Kidney epithelial cell (primary cell): ENCODE results near the gene TATDN2. TPM values are rescaled to one million over a fixed set of nuclear protein-coding genes. Genes with fewer than 3 reads are reported as not detected.

Source experiments
- DNase-seq: peaks from one replicate; pipeline ENCODE4 v3.0.0-alpha.2; 2010; ENCODE audit warnings: low read depth
- H3K27me3 ChIP-seq: 2 replicates; pipeline ENCODE4 v1.6.0; 2011; ENCODE audit warnings: low read length; ENCODE audit not compliant: control insufficient read depth, insufficient read depth
- H3K36me3 ChIP-seq: 2 replicates; pipeline ENCODE4 v1.5.1; 2011; ENCODE audit warnings: low read length; ENCODE audit not compliant: control insufficient read depth, insufficient read depth
- H3K4me3 ChIP-seq: 2 replicates; pipeline ENCODE4 v1.5.1; 2011; ENCODE audit warnings: low read depth, mild to moderate bottlenecking, control low read depth, low read length
- CTCF ChIP-seq: IDR thresholded peaks from 2 replicates; pipeline ENCODE4 v1.5.1; 2011; ENCODE audit warnings: mild to moderate bottlenecking, moderate library complexity, low read length, control low read depth, inconsistent platforms; ENCODE audit not compliant: insufficient read depth, poor library complexity, severe bottlenecking
- total RNA-seq: library from RNA; depleted of rRNA; stranded (reverse); fragments of >200 nt; gene quantifications from 2 replicates; pipeline ENCODE4 v1.2.3, GENCODE V29; 2015

TATDN2 gene
- total RNA-seq, 1 donor from 2014 or later, result 14.8 TPM

GRCh38 chr3:10308678-10309077, 60.4 kb downstream of the TATDN2 start:
- Histone ChIP-seq H3K4me3 (no peak overlapping the region), H3K27me3 (no peaks in the 10 kb centered on the region), H3K36me3 (peaks cover 1% of the 10 kb centered on the region)
- no peak for DNase-seq
- TF ChIP-seq CTCF, result no peak

DNA sequence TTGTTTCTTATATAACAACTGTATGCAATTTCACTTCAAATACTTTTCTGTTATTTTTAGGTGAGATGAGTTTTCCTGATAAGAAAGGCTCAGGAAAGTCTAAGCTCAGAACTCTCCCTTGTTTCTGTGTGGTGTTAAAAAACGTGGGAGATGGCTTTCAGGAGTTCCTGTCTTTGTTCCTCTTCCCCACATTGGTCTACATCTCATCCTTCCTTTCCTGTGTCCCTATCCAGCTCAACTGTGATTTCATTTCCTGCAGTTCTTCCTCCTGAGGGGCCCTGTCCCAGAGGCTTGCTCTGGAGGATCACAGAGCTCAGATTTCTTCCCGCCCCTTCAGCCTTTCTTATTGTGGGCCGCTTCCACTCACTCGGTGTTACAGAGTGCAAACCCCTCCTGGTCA, 61.5 kb downstream of the TATDN2 start:
- DNase-seq, result no peak
- no peak for TF ChIP-seq CTCF
- Histone ChIP-seq H3K27me3 (no peaks in the 10 kb centered on the region), H3K36me3 (no peaks in the 10 kb centered on the region), H3K4me3 (no peak overlapping the region)

DNA sequence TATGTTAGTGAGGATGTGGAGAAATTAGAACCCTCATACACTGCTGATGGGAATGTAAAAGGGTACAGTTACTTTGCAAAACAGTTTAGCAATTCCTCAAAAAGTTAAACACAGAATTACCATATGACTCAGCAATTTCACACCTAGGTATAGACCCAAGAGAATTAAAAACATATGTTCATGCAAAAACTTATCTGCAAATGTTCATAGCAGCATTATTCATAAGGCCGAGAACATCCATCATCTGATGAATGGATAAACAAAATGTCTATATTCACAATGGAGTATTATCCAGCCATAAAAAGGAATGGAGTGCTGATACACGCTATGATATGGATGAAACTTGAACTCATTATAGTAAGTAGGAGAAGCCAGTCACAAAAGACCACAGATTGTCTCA, 62.3 kb downstream of the TATDN2 start:
- no peaks in the 10 kb centered on the region for H3K27me3 ChIP-seq
- DNase-seq, result no peak
- no peaks in the 10 kb centered on the region for H3K36me3 ChIP-seq
- no peak for TF ChIP-seq CTCF
- H3K4me3 ChIP-seq, result no peak overlapping the region

DNA sequence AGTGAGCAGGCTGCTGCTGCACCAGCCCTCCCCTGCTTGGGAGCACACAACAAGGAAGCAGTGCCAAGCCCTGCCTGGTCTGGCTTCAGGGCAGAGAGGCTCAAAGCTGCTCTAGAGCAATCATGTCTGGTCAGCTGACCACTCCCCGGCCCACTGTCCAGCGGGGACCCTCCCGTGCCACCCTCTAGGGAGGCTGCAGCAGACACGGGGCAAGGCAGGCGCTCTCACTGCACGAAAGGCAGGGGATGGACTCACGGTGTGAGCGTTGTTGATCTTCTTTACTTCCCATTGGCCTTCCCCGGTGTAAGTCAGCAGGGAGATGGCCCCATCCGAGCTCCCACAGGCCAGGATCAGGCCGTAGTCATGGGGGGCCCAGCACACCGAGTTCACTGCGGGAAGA, 63.5 kb downstream of the TATDN2 start:
- Histone ChIP-seq H3K27me3 (no peaks in the 10 kb centered on the region), H3K36me3 (peaks cover 2% of the 10 kb centered on the region), H3K4me3 (no peak overlapping the region)
- DNase-seq, result no peak
- TF ChIP-seq CTCF, result no peak

DNA sequence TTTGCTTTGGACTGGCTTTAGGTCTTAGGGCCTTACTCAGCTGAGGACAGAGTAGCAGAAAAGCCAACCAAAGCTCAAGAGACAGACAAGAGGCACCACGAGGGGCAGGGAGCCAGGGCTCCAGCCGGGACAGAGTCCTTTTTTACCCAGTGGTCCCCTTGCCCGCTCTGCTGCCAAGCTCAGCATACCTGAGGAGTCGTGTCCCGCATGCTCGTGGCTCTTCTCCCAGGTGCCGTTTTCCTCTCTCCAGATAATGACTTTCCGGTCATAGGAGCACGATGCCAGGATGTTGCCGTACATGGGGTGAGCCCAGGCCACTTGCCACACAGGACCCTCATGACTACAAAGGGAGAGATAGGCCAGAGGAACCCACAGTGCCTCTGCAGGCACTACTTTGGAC, 64.1 kb downstream of the TATDN2 start:
- H3K36me3 ChIP-seq, result peaks cover 4% of the 10 kb centered on the region
- no peak for TF ChIP-seq CTCF

DNA sequence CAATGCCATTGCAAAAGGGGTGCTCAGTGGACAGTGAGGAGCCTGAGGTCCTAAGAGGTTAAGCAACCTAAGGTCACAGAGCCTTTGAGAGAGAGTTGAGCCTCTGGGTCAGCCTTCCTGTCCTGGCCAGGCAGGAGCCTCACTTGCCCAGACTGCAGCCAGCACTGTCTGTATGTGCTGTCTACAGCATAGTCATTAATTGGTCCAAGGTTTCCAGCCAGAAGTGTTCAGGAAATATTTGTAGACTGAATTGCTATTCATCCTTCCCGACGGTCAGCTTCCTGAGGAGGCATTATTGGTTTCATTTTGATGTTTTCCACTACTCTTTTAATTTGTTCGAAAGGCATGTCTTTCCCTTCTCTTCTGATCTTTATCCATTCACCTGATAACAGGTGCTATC, 64.6 kb downstream of the TATDN2 start:
- no peaks in the 10 kb centered on the region for H3K27me3 ChIP-seq
- peaks cover 4% of the 10 kb centered on the region for H3K36me3 ChIP-seq
- H3K4me3 ChIP-seq, result no peak overlapping the region
- no peak for DNase-seq
- no peak for TF ChIP-seq CTCF

More for the DNA sequence above, 64.1 kb downstream of the TATDN2 start:
- Histone ChIP-seq H3K4me3 (no peak overlapping the region), H3K27me3 (no peaks in the 10 kb centered on the region)
- no peak for DNase-seq
